HCT116 (cell line): ENCODE data around the gene SLC4A4. TPM values are rescaled to one million over a fixed set of nuclear protein-coding genes. Genes with fewer than 3 reads are reported as not detected.

Experiments
- ATAC-seq: fragments of 200-7000 bp; cut with Tn5 transposase; 2 replicates; pipeline ENCODE4 v1.9.1; 2020; ENCODE audit warnings: mild to moderate bottlenecking, moderate library complexity
- BruUV-seq: library from RNA; stranded (reverse); fragments of 400-500 nt; replicated peaks from 2 replicates; lab custom pipeline; 2021; lab: Mats Ljungman, UMichigan
- CTCF ChIA-PET: fragments of 300-600 bp; sonication (Branson Sonifier 250); formaldehyde crosslinking; loops from one replicate; lab custom pipeline; 2021; ENCODE audit warnings: antibody characterized with exemption; lab: Charles Lee
- POLR2A ChIA-PET: fragments of 300-600, 350-600 bp; sonication (Branson Sonifier 250); formaldehyde crosslinking; loops from one replicate; lab custom pipeline; 2021; ENCODE audit warnings: antibody characterized with exemption; lab: Charles Lee
- RAD21 ChIA-PET, 2 experiments: fragments of 300-600 bp; sonication (Branson Sonifier 250); formaldehyde crosslinking; loops; one replicate each; lab custom pipeline; 2023; ENCODE audit warnings: low total read pairs in 2 of 2; ENCODE audit not compliant: uncharacterized antibody in 2 of 2, unreplicated experiment in 2 of 2, low non-redundant PET in 1 of 2; lab: Charles Lee
- DNase-seq: peaks from one replicate; pipeline ENCODE4 v3.0.0-alpha.2; 2010; ENCODE audit warnings: low read depth, low spot score
- H2AFZ ChIP-seq: fragments of 200-600 bp; shearing (Covaris generic), sonication (generic); 2 replicates; pipeline ENCODE4 v1.6.1; 2017; ENCODE audit warnings: low read depth, mixed run types, mixed read lengths, antibody characterized with exemption, low read length; ENCODE audit not compliant: poor library complexity, severe bottlenecking
- H3K27ac ChIP-seq: 2 replicates; pipeline ENCODE4 v1.5.1; 2012; ENCODE audit warnings: low read depth, low read length
- H3K27me3 ChIP-seq: fragments of 200-600 bp; sonication (generic); 2 replicates; pipeline ENCODE4 v1.6.1; 2016; ENCODE audit warnings: mixed run types, low read length, mixed read lengths; ENCODE audit not compliant: insufficient read depth
- H3K36me3 ChIP-seq, 2 experiments: fragments of 200-500 bp in 1 of 2; fragments of 200-600 bp in 1 of 2; sonication (Bioruptor generic) in 1 of 2; sonication (generic) in 1 of 2; 2 replicates each; pipeline versions ENCODE4 v1.5.1 to v1.6.1; 2014 to 2016; ENCODE audit warnings: low read length in 2 of 2, inconsistent platforms in 1 of 2, mixed read lengths in 1 of 2, mixed run types in 1 of 2; ENCODE audit not compliant: insufficient read depth in 2 of 2, control insufficient read depth in 1 of 2
- H3K4me1 ChIP-seq, 2 experiments: fragments of 200-600 bp in 1 of 2; sonication (generic) in 1 of 2; 2 replicates each; pipeline versions ENCODE4 v1.5.1 to v1.6.1; 2012 to 2017; ENCODE audit warnings: low read length in 2 of 2, inconsistent platforms in 1 of 2, mild to moderate bottlenecking in 1 of 2, mixed read lengths in 1 of 2, mixed run types in 1 of 2, moderate library complexity in 1 of 2; ENCODE audit not compliant: insufficient read depth in 2 of 2, control insufficient read depth in 1 of 2
- H3K4me2 ChIP-seq: fragments of 200-600 bp; sonication (generic); 2 replicates; pipeline ENCODE4 v1.6.1; 2017; ENCODE audit warnings: mixed run types, low read length, mixed read lengths
- H3K4me3 ChIP-seq, 2 experiments: fragments of 200-600 bp in 1 of 2; sonication (generic) in 1 of 2; replicated peaks in 1 of 2; 2 replicates each; pipeline ENCODE4 v1.5.1; 2011 to 2016; ENCODE audit warnings: low read length in 2 of 2, control low read depth in 1 of 2, low read depth in 1 of 2, mild to moderate bottlenecking in 1 of 2, mixed read lengths in 1 of 2, mixed run types in 1 of 2
- H3K79me2 ChIP-seq: fragments of 200-600 bp; sonication (generic); 2 replicates; pipeline ENCODE4 v1.6.1; 2017; ENCODE audit warnings: mild to moderate bottlenecking, mixed run types, low read length, moderate library complexity, mixed read lengths; ENCODE audit not compliant: insufficient read depth
- H3K9ac ChIP-seq: fragments of 200-600 bp; sonication (generic); 2 replicates; pipeline ENCODE4 v1.6.1; 2016; ENCODE audit warnings: low read length, mixed read lengths
- H3K9me2 ChIP-seq: fragments of 200-600 bp; sonication (generic), shearing (Covaris generic); 2 replicates; pipeline ENCODE4 v1.6.1; 2017; ENCODE audit warnings: mixed run types, mild to moderate bottlenecking, moderate library complexity; ENCODE audit not compliant: insufficient read depth
- H3K9me3 ChIP-seq, 2 experiments: fragments of 200-500 bp in 1 of 2; fragments of 200-600 bp in 1 of 2; sonication (Bioruptor generic) in 1 of 2; sonication (generic) in 1 of 2; 2 replicates each; pipeline ENCODE4 v1.6.1; 2014 to 2017; ENCODE audit warnings: low read length in 2 of 2, mixed read lengths in 2 of 2, inconsistent platforms in 1 of 2, low read depth in 1 of 2, mild to moderate bottlenecking in 1 of 2, mixed run types in 1 of 2, moderate library complexity in 1 of 2; ENCODE audit not compliant: control insufficient read depth in 1 of 2, insufficient read depth in 1 of 2
- H4K20me1 ChIP-seq: fragments of 200-600 bp; sonication (generic), shearing (Covaris generic); 2 replicates; pipeline ENCODE4 v1.6.1; 2017; ENCODE audit warnings: mixed run types, mild to moderate bottlenecking, moderate library complexity; ENCODE audit not compliant: insufficient read depth
- CEBPB ChIP-seq: IDR thresholded peaks from 2 replicates; pipeline ENCODE4 v1.6.1; 2012; ENCODE audit warnings: low read depth
- CTCF ChIP-seq, 3 experiments: fragments of 200-600 bp in 1 of 3; sonication (generic) in 1 of 3; IDR thresholded peaks in 2 of 3; conservative IDR thresholded peaks in 1 of 3; 2 replicates each; pipeline ENCODE4 v1.5.1; 2012 to 2017; ENCODE audit warnings: low read depth in 2 of 3, low read length in 2 of 3, antibody characterized with exemption in 1 of 3, borderline replicate concordance in 1 of 3, control low read depth in 1 of 3, mild to moderate bottlenecking in 1 of 3, mixed read lengths in 1 of 3, mixed run types in 1 of 3, moderate library complexity in 1 of 3; ENCODE audit not compliant: insufficient read depth in 1 of 3
- EZH2 ChIP-seq: fragments of 200-600 bp; sonication (generic); IDR thresholded peaks from 2 replicates; pipeline ENCODE4 v1.6.1; 2017; ENCODE audit warnings: antibody characterized with exemption, mixed run types
- EZH2phosphoT487 ChIP-seq: fragments of 200-600 bp; IDR thresholded peaks from 2 replicates; pipeline ENCODE4 v1.6.1; 2018; ENCODE audit warnings: antibody characterized with exemption, borderline replicate concordance
- FOSL1 ChIP-seq: IDR thresholded peaks from 2 replicates; pipeline ENCODE4 v1.6.1; 2012; ENCODE audit warnings: low read depth
- MAX ChIP-seq: IDR thresholded peaks from 2 replicates; pipeline ENCODE4 v1.6.1; 2012
- POLR2AphosphoS5 ChIP-seq: IDR thresholded peaks from 2 replicates; pipeline ENCODE4 v1.6.1; 2011; ENCODE audit warnings: mild to moderate bottlenecking, low read depth, low read length, moderate library complexity
- REST ChIP-seq: IDR thresholded peaks from 2 replicates; pipeline ENCODE4 v1.6.1; 2012; ENCODE audit warnings: low read depth
- YY1 ChIP-seq: IDR thresholded peaks from 2 replicates; pipeline ENCODE4 v1.6.1; 2011; ENCODE audit warnings: low read length, low read depth, moderate library complexity, mild to moderate bottlenecking; ENCODE audit not compliant: insufficient replicate concordance; ENCODE audit errors: extremely low read depth
- ZBTB33 ChIP-seq: IDR thresholded peaks from 2 replicates; pipeline ENCODE4 v1.6.1; 2011; ENCODE audit warnings: mild to moderate bottlenecking, low read length, moderate library complexity; ENCODE audit not compliant: insufficient replicate concordance; ENCODE audit errors: extremely low read depth
- ZFX ChIP-seq: fragments of 450-650 bp; IDR thresholded peaks from 2 replicates; pipeline ENCODE4 v1.6.1; 2017
- ZNF274 ChIP-seq: fragments of 200-500 bp; sonication (Bioruptor generic); IDR thresholded peaks from 2 replicates; pipeline ENCODE4 v1.6.1; 2014; ENCODE audit warnings: mild to moderate bottlenecking, low read depth, low read length, inconsistent platforms
- intact Hi-C: fragments of 100-400 bp; cut with micrococcal nuclease; formaldehyde crosslinking; loops from 2 replicates; pipeline ENCODE4 v1.10.0; 2022
- total RNA-seq: library from RNA; stranded (reverse); gene quantifications from one replicate; pipeline ENCODE4 v1.2.1, GENCODE V29; 2021; ENCODE audit not compliant: unreplicated experiment

The SLC4A4 gene
- total RNA-seq, 1 experiment from 2014 or later, result 0.30 TPM

GRCh38 chr4:71469541-71469940 is 130.7 kb downstream of the SLC4A4 start (continued):
- TF ChIP-seq ZBTB33 (no peak), FOSL1 (no peak), ZFX (no peak), CEBPB (no peak), CTCF (IDR thresholded peaks at IDR 0.05 in 2 of 3, conservative IDR thresholded peaks at IDR 0.05 in 1 of 3; ENCODE audit: borderline replicate concordance in 1 of 3, insufficient read depth in 1 of 3, low read depth in 2 of 3, low read length in 2 of 3) (no peak), MAX (no peak), ZNF274 (no peak), EZH2 (no peak), YY1 (no peak), EZH2phosphoT487 (no peak)

GRCh38 chr4:71470524-71470923 is 131.7 kb downstream of the SLC4A4 start:
- Histone ChIP-seq H3K9me2 (no peaks in the 10 kb centered on the region), H3K27me3 (no peaks in the 10 kb centered on the region), H3K4me2 (no peak overlapping the region), H3K4me1 (no peaks in the 10 kb centered on the region), H3K4me3 (no peak overlapping the region), H3K27ac (no peak overlapping the region), H2AFZ (no peak overlapping the region), H3K9me3 (no peaks in the 10 kb centered on the region), H3K9ac (no peak overlapping the region), H4K20me1 (no peaks in the 10 kb centered on the region), H3K36me3 (no peaks in the 10 kb centered on the region), H3K79me2 (no peaks in the 10 kb centered on the region)
- ChIA-PET POLR2A (no interaction called here), RAD21 (no interaction called here), CTCF (no interaction called here)
- BruUV-seq, result no TSS peak
- DNase-seq, result no peak
- no peak for ATAC-seq
- TF ChIP-seq REST (no peak), POLR2AphosphoS5 (no peak)
- intact Hi-C loops, result no loop called here
